ENCODE results near the gene ACKR2.

ACKR2 gene

GRCh38 chr3:42846685-42847522, 37.7 kb downstream of the ACKR2 start:
- no peak overlapping the region for H3K27ac ChIP-seq
- H3K4me2 ChIP-seq = no peak overlapping the region
- TF ChIP-seq, protein P1, sequence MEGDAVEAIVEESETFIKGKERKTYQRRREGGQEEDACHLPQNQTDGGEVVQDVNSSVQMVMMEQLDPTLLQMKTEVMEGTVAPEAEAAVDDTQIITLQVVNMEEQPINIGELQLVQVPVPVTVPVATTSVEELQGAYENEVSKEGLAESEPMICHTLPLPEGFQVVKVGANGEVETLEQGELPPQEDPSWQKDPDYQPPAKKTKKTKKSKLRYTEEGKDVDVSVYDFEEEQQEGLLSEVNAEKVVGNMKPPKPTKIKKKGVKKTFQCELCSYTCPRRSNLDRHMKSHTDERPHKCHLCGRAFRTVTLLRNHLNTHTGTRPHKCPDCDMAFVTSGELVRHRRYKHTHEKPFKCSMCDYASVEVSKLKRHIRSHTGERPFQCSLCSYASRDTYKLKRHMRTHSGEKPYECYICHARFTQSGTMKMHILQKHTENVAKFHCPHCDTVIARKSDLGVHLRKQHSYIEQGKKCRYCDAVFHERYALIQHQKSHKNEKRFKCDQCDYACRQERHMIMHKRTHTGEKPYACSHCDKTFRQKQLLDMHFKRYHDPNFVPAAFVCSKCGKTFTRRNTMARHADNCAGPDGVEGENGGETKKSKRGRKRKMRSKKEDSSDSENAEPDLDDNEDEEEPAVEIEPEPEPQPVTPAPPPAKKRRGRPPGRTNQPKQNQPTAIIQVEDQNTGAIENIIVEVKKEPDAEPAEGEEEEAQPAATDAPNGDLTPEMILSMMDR (conservative IDR thresholded peaks at IDR 0.05; ENCODE audit: low read depth, low read length) = no peak
- no peak overlapping the region for H2AFZ ChIP-seq (ENCODE audit: low read depth)
- no peaks in the 10 kb centered on the region for H4K20me1 ChIP-seq (ENCODE audit: insufficient read depth)
- no peak overlapping the region for H3K9ac ChIP-seq
- no peaks in the 10 kb centered on the region for H3K79me2 ChIP-seq (ENCODE audit: insufficient read depth, low read depth)
- H3K4me1 ChIP-seq (ENCODE audit: low read depth, poor library complexity, severe bottlenecking) = no peaks in the 10 kb centered on the region
- H3K4me3 ChIP-seq (IDR thresholded peaks at IDR 0.05; ENCODE audit: insufficient read depth, low read depth, low read length) = no peak overlapping the region
- H3K36me3 ChIP-seq (ENCODE audit: insufficient read depth) = no peaks in the 10 kb centered on the region
- H3K27me3 ChIP-seq (ENCODE audit: insufficient read depth, low read depth) = no peaks in the 10 kb centered on the region

DNA sequence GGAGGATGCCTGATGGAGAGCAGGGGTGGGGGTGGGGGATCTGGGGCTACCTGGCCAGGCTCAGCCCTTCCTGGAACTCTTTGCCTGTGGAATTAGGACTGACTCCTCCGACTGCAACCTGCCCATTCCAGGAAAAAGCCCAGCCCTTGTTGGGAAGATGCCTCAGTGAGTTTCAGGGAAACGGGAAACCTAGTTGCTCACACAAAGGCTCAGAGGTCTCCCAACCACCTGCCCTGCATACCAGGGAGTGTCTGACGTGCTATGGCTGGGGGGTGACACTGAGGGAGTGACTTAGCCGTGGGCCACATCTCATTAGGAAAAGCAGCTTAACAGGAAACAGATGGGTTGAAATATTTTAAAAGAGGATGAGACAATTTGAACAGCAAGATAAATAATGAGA, 38.5 kb downstream of the ACKR2 start:
- Histone ChIP-seq H3K4me3 (IDR thresholded peaks at IDR 0.05; ENCODE audit: insufficient read depth, low read depth, low read length) (no peak overlapping the region), H3K79me2 (ENCODE audit: insufficient read depth, low read depth) (no peaks in the 10 kb centered on the region), H3K36me3 (ENCODE audit: insufficient read depth) (no peaks in the 10 kb centered on the region), H3K27me3 (ENCODE audit: insufficient read depth, low read depth) (no peaks in the 10 kb centered on the region), H3K27ac (no peak overlapping the region), H3K9ac (no peak overlapping the region), H2AFZ (ENCODE audit: low read depth) (no peak overlapping the region), H4K20me1 (ENCODE audit: insufficient read depth) (no peaks in the 10 kb centered on the region), H3K4me2 (no peak overlapping the region), H3K4me1 (ENCODE audit: low read depth, poor library complexity, severe bottlenecking) (no peaks in the 10 kb centered on the region)
- TF ChIP-seq, protein P1 (conservative IDR thresholded peaks at IDR 0.05; ENCODE audit: low read depth, low read length) = no peak

DNA sequence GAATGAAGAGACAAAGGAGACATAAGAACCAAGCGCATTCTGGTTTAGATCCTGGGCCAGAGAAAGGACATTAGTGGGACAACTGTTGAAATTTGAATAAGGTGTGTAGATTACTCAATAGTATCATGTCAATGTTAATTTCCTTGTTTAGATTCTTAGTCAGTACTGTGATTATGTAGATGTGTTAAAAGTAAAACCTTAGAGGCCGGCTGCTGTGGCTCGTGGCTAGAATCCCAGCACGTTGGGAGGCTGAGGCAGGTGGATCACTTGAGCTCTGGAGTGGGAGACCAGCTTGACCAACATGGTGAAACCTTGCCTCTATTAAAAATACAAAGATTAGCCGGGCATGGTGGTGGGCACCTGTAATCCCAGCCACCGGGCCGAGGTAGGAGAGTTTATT, 39.8 kb downstream of the ACKR2 start:
- H2AFZ ChIP-seq (ENCODE audit: low read depth) = no peak overlapping the region
- H3K79me2 ChIP-seq (ENCODE audit: insufficient read depth, low read depth) = no peaks in the 10 kb centered on the region
- H3K4me2 ChIP-seq = no peak overlapping the region
- H3K27ac ChIP-seq = no peak overlapping the region
- no peaks in the 10 kb centered on the region for H4K20me1 ChIP-seq (ENCODE audit: insufficient read depth)
- no peaks in the 10 kb centered on the region for H3K4me1 ChIP-seq (ENCODE audit: low read depth, poor library complexity, severe bottlenecking)
- no peaks in the 10 kb centered on the region for H3K36me3 ChIP-seq (ENCODE audit: insufficient read depth)
- TF ChIP-seq, protein P1 (conservative IDR thresholded peaks at IDR 0.05; ENCODE audit: low read depth, low read length) = no peak
- no peaks in the 10 kb centered on the region for H3K27me3 ChIP-seq (ENCODE audit: insufficient read depth, low read depth)
- H3K9ac ChIP-seq = no peak overlapping the region
- no peak overlapping the region for H3K4me3 ChIP-seq (IDR thresholded peaks at IDR 0.05; ENCODE audit: insufficient read depth, low read depth, low read length)

GRCh38 chr3:42850263-42850662, 41.0 kb downstream of the ACKR2 start:
- Histone ChIP-seq H2AFZ (ENCODE audit: low read depth) (no peak overlapping the region), H3K79me2 (ENCODE audit: insufficient read depth, low read depth) (no peaks in the 10 kb centered on the region), H4K20me1 (ENCODE audit: insufficient read depth) (no peaks in the 10 kb centered on the region), H3K27ac (no peak overlapping the region), H3K4me2 (no peak overlapping the region), H3K9ac (no peak overlapping the region), H3K36me3 (ENCODE audit: insufficient read depth) (no peaks in the 10 kb centered on the region), H3K4me1 (ENCODE audit: low read depth, poor library complexity, severe bottlenecking) (no peaks in the 10 kb centered on the region), H3K4me3 (IDR thresholded peaks at IDR 0.05; ENCODE audit: insufficient read depth, low read depth, low read length) (no peak overlapping the region), H3K27me3 (ENCODE audit: insufficient read depth, low read depth) (no peaks in the 10 kb centered on the region)
- TF ChIP-seq, protein P1 (conservative IDR thresholded peaks at IDR 0.05; ENCODE audit: low read depth, low read length) = no peak

Measured in KMS-11 (cell line).